GM06990 (cell line): Measurements from ENCODE around the gene PRR35.

Experiments used
- DNase-seq: peaks from one replicate; pipeline ENCODE4 v3.0.0-alpha.2; 2011; ENCODE audit not compliant: insufficient read length; ENCODE audit errors: extremely low read depth
- H3K27me3 ChIP-seq: replicated peaks from 2 replicates; pipeline ENCODE4 v1.6.0; 2011; ENCODE audit warnings: low read length; ENCODE audit not compliant: control insufficient read depth, insufficient read depth
- H3K36me3 ChIP-seq: 2 replicates; pipeline ENCODE4 v1.5.1; 2011; ENCODE audit warnings: low read length; ENCODE audit not compliant: control insufficient read depth, insufficient read depth
- H3K4me3 ChIP-seq: replicated peaks from 2 replicates; pipeline ENCODE4 v1.5.1; 2011; ENCODE audit warnings: low read depth, mild to moderate bottlenecking, control low read depth, low read length
- CTCF ChIP-seq: IDR thresholded peaks from 2 replicates; pipeline ENCODE4 v1.5.1; 2011; ENCODE audit warnings: low read length, control low read depth, mild to moderate bottlenecking, inconsistent platforms; ENCODE audit not compliant: insufficient read depth, poor library complexity, severe bottlenecking

The PRR35 gene

GRCh38 chr16:586047-586644 is 26.0 kb downstream of the PRR35 start:
- no peaks in the 10 kb centered on the region for H3K27me3 ChIP-seq
- no peak for TF ChIP-seq CTCF
- no peaks in the 10 kb centered on the region; the same call in 1 of the 2 replicates for H3K36me3 ChIP-seq
- DNase-seq, result no peak
- H3K4me3 ChIP-seq, result no peak overlapping the region

DNA sequence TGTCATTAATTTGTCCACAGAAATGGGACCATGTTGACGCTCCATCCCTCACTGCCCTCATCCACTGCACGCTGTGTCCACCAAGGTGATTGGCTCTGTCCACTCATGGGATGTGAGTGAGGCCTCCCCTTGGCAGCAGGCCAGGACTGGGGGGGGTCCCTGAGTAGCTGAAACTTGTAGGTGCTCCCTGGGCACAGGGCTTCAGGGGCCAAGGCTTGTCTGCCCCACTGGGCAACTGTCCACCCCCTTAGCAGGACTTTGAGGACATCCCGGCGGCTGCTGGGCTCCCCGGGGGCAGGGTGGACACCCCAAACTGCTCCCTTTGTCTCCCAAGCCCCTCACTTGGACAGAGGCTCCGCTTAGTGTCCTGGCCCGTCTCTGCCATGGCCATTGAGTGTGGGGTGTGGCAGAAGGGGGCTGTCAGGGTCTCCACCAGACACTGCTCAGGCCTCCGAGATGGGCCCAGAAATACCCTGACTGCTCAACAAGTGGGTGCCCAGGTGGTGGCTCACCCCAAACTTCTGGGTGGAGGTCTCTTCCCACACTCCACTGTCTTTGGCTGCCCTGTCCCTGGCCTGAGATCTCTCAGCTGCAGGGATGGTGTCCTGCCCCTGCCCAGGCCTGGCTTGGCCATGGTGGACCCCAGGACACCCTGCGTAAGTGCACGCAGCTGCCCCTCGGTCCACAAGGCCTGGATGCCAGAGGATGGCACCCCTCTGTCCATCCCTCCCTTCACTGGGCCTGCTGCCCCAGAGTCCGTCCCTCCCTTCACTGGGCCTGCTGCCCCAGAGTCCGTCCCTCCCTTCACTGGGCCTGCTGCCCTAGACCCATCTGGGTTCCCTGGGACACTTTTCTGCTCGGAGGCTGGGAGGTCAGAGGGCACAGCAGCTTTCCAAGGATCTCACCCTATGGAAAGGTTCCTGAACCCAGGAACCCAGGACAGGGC is 26.7 kb downstream of the PRR35 start:
- Histone ChIP-seq H3K4me3 (peak overlapping the region; percentile 8), H3K36me3 (no peaks in the 10 kb centered on the region; the same call in 1 of the 2 replicates), H3K27me3 (no peaks in the 10 kb centered on the region)
- no peak for DNase-seq
- TF ChIP-seq CTCF, result no peak

DNA sequence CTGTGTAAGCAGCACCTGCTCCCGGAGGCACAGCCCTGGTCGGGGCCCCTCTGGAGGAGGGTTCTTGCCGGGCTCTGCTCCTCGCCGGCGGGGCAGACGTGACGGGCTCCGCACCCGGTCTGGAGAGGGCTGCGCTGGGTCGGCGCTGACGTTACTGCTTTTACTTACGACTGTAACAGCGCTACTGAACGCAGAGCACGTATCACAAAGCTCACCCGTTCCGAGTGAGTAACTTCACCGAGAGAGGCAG is 28.4 kb downstream of the PRR35 start:
- DNase-seq, result no peak
- H3K36me3 ChIP-seq, result no peaks in the 10 kb centered on the region; the same call in 1 of the 2 replicates
- H3K4me3 ChIP-seq, result peak overlapping the region; percentile 89
- TF ChIP-seq CTCF, result no peak
- H3K27me3 ChIP-seq, result no peaks in the 10 kb centered on the region

DNA sequence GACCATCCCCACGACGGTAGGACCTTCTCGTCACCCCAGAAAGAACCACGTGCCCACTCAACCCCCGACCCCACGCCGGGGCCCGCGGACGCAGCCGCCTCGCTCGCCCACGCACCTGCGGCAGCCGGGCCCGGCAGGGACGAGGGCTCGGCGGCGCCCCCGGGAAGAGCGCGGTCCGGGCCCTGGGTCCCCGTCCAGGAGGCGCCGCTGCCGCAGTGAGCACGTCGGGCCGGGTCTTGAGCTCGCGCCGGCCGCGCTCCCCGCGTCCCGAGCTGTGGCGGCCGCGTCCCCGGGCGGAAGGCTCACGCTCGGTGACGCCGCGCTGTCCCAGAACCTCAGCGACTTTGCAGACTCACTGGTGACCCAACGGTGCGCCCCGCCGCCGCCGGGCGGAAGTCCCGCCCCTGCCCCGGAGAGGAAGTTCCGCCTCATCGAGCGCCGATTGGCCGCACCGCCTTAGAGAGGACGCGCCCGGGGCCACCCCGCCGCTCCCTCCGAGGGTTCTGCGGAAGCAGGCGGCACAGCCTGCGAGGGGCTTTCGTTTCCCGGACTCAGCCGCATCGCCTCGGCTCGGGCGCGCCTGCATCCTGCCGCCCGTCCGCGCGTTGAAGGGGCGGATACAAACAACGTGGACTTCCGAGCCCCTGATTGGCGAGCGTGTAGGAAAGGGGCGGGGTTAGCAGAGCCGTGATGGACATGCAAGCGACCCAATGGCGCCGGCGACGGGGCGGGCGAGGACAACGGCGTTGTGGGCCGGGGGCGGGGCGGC is 28.9 kb downstream of the PRR35 start:
- peak; percentile 98 for DNase-seq
- TF ChIP-seq CTCF, result no peak
- H3K27me3 ChIP-seq, result no peaks in the 10 kb centered on the region
- peak overlapping the region; percentile 89 for H3K4me3 ChIP-seq
- H3K36me3 ChIP-seq, result no peaks in the 10 kb centered on the region; the same call in 1 of the 2 replicates

GRCh38 chr16:589658-590187 is 29.5 kb downstream of the PRR35 start, which contains the start of gene RAB40C:
Gene RAB40C (plus strand): TSS chr16:590066. CDS start chr16:590292, 226 bp downstream.
- Histone ChIP-seq H3K36me3 (no peaks in the 10 kb centered on the region; the same call in 1 of the 2 replicates), H3K4me3 (peak within 1 kb of the TSS; percentile 89), H3K27me3 (no peaks in the 10 kb centered on the region)
- peak; percentile 98 for DNase-seq
- peak; percentile 5 for TF ChIP-seq CTCF
